Ovary (tissue), 9 donors: ENCODE data around the gene BTRC. TPM values are rescaled to one million over a fixed set of nuclear protein-coding genes. Genes with fewer than 3 reads are reported as not detected.

Source experiments
- DNase-seq, 5 donors: peaks; one replicate each; pipeline ENCODE4 v3.0.0-alpha.2; 2019 to 2020
- H3K27ac ChIP-seq, 2 donors: fragments of 200-600 bp; one replicate each; pipeline versions ENCODE4 v1.5.1 to v1.8.0; 2019 to 2022
- H3K27me3 ChIP-seq: fragments of 200-600 bp; one replicate; pipeline ENCODE4 v1.8.0; 2022
- H3K36me3 ChIP-seq: fragments of 200-600 bp; sonication (generic); one replicate; pipeline ENCODE4 v1.5.1; 2019
- H3K4me1 ChIP-seq: one replicate; pipeline ENCODE4 v1.8.1; 2013; ENCODE audit warnings: mild to moderate bottlenecking, moderate library complexity; ENCODE audit not compliant: insufficient read depth
- H3K4me3 ChIP-seq: fragments of 200-600 bp; sonication (generic); one replicate; pipeline ENCODE4 v1.5.1; 2017
- H3K9me3 ChIP-seq, 2 donors: fragments of 200-600 bp in 1 of 2; sonication (generic) in 1 of 2; one replicate each; pipeline versions ENCODE4 v1.5.1 to v1.8.1; 2013 to 2019; ENCODE audit warnings: mild to moderate bottlenecking in 1 of 2, moderate library complexity in 1 of 2
- CTCF ChIP-seq, 3 donors: fragments of 450-650 bp in 2 of 3; fragments of 200-600 bp in 1 of 3; IDR thresholded peaks; one replicate each; pipeline versions ENCODE4 v1.5.1 to v1.8.0; 2016 to 2022; ENCODE audit warnings: antibody characterized with exemption in 3 of 3, mild to moderate bottlenecking in 1 of 3
- EP300 ChIP-seq: sonication (generic); formaldehyde crosslinking; IDR thresholded peaks from one replicate; pipeline ENCODE4 v1.6.1; 2017; ENCODE audit warnings: antibody characterized with exemption
- POLR2A ChIP-seq: fragments of 450-650 bp; IDR thresholded peaks from one replicate; pipeline ENCODE4 v1.6.1; 2017; ENCODE audit warnings: antibody characterized with exemption, mild to moderate bottlenecking, moderate library complexity
- WGBS, 3 donors: extraction: QIAGEN DNeasy Blood & Tissue Kit in 1 of 3; methylation state at CpG; one replicate each; pipeline versions ENCODE4 v1.1.5 to v1.1.7; 2013 to 2017; 5-methylcytosine and 5-hydroxymethylcytosine counted together
- intact Hi-C, 4 donors: fragments of 100-400 bp; cut with DNase I; formaldehyde crosslinking; loops; one replicate each; pipeline versions ENCODE4 v1.11.0 to v1.15.1; 2022 to 2023
- polyA plus RNA-seq, 2 donors: library from polyadenylated mRNA; stranded (reverse); fragments of 200-250 nt in 1 of 2; fragments of 350-450 nt in 1 of 2; fragmentation: Illumina TruSeq in 1 of 2; extraction: RNeasy Lipid Tissue Mini Kit (QIAGEN cat#74804) in 1 of 2; gene quantifications; one replicate each; pipeline ENCODE4 v1.2.3, GENCODE V29; 2013 to 2014
- total RNA-seq, 7 donors: library from RNA; depleted of rRNA in 2 of 7; stranded (reverse); fragments of >200 nt in 2 of 7; fragmentation: NEBNext Ultra II Directional in 3 of 7; extraction: Animal tissue kit (Norgen Biotek cat#: 25700) in 3 of 7; gene quantifications; one replicate each; pipeline versions ENCODE4 v1.1.0 to v1.2.4, GENCODE V29; 2016 to 2023
- donor health status: DM: no; HTN: no; CAD: no; lungs with moderate emphysema.
- donor health status: DM: no; HTN: no; CAD: no.
- donor health status: Bipolar disorder and iron deficiency.
- donor health status: DM: yes; HTN: yes; CAD: no.
- donor health status: DM: no; HTN: no; CAD: no.
- donor health status: DM: yes; HTN: yes; CAD: no.

Gene BTRC
- total and polyA plus RNA-seq, 9 donors = 7.2 to 31.4 (median 26.2) TPM

GRCh38 chr10:101450277-101451080, 96.5 kb downstream of the BTRC start:
- H3K4me3 ChIP-seq = no peak overlapping the region
- H3K27ac ChIP-seq = no peak overlapping the region
- TF ChIP-seq CTCF (IDR thresholded peaks at IDR 0.05) (no peak), POLR2A (no peak), EP300 (no peak)
- no peaks in the 10 kb centered on the region for H3K27me3 ChIP-seq
- H3K4me1 ChIP-seq = no peaks in the 10 kb centered on the region
- 61 to 76% (median 67%) methylated on average over 6 of the region's 6 CpGs for WGBS, 3 donors
- intact Hi-C loops = no loop called here
- H3K9me3 ChIP-seq = no peaks in the 10 kb centered on the region
- no peak for DNase-seq
- H3K36me3 ChIP-seq = no peaks in the 10 kb centered on the region

GRCh38 chr10:101451261-101451660, 97.3 kb downstream of the BTRC start:
- H3K4me3 ChIP-seq = no peak overlapping the region
- H3K27me3 ChIP-seq = no peaks in the 10 kb centered on the region
- H3K27ac ChIP-seq = no peak overlapping the region
- no peaks in the 10 kb centered on the region for H3K4me1 ChIP-seq
- intact Hi-C loops = no loop called here
- WGBS, 3 donors = 100% methylated on average over 1 of the region's 1 CpG
- no peaks in the 10 kb centered on the region for H3K9me3 ChIP-seq
- no peak for TF ChIP-seq POLR2A
- no peak for TF ChIP-seq EP300
- no peak for TF ChIP-seq CTCF (IDR thresholded peaks at IDR 0.05)
- no peaks in the 10 kb centered on the region for H3K36me3 ChIP-seq
- no peak for DNase-seq

GRCh38 chr10:101451667-101452069, 97.7 kb downstream of the BTRC start:
- H3K9me3 ChIP-seq = no peaks in the 10 kb centered on the region
- H3K4me1 ChIP-seq = no peaks in the 10 kb centered on the region
- 84 to 87% (median 86%) methylated on average over 8 of the region's 8 CpGs for WGBS, 3 donors
- intact Hi-C loops = no loop called here
- TF ChIP-seq EP300 = no peak
- no peak for TF ChIP-seq POLR2A
- no peak for TF ChIP-seq CTCF (IDR thresholded peaks at IDR 0.05)
- no peak overlapping the region for H3K4me3 ChIP-seq
- H3K27me3 ChIP-seq = no peaks in the 10 kb centered on the region
- no peaks in the 10 kb centered on the region for H3K36me3 ChIP-seq
- DNase-seq = no peak
- no peak overlapping the region for H3K27ac ChIP-seq

GRCh38 chr10:101452176-101452575, 98.2 kb downstream of the BTRC start:
- no peaks in the 10 kb centered on the region for H3K4me1 ChIP-seq
- DNase-seq = no peak
- no peak overlapping the region for H3K4me3 ChIP-seq
- 93 to 94% (median 94%) methylated on average over 1 of the region's 1 CpG for WGBS, 3 donors
- no peaks in the 10 kb centered on the region for H3K36me3 ChIP-seq
- no peaks in the 10 kb centered on the region for H3K27me3 ChIP-seq
- intact Hi-C loops = no loop called here
- no peak overlapping the region for H3K27ac ChIP-seq
- TF ChIP-seq EP300 = no peak
- no peaks in the 10 kb centered on the region for H3K9me3 ChIP-seq

- no peak overlapping the region for H3K27ac ChIP-seq
- 68 to 94% (median 85%) methylated on average over 1 of the region's 1 CpG for WGBS, 3 donors
- no peaks in the 10 kb centered on the region for H3K36me3 ChIP-seq
- H3K9me3 ChIP-seq = no peaks in the 10 kb centered on the region
- no peaks in the 10 kb centered on the region for H3K4me1 ChIP-seq
- H3K4me3 ChIP-seq = no peak overlapping the region
- no peaks in the 10 kb centered on the region for H3K27me3 ChIP-seq
- TF ChIP-seq CTCF (IDR thresholded peaks at IDR 0.05) (no peak), POLR2A (no peak), EP300 (no peak)
- DNase-seq = no peak
- intact Hi-C loops = no loop called here
Observed at GRCh38 chr10:101452593-101452992, 98.6 kb downstream of the BTRC start.
